NCI-H82 treated with DMSO at 0.1 percent for 48 hours (cell line): ENCODE measurements around the gene TENT5C.

ENCODE experiments used
- DNase-seq: peaks from one replicate; lab custom pipeline; 2025; ENCODE audit not compliant: unreplicated experiment; lab: John Stamatoyannopoulos, UW

TENT5C gene

DNA sequence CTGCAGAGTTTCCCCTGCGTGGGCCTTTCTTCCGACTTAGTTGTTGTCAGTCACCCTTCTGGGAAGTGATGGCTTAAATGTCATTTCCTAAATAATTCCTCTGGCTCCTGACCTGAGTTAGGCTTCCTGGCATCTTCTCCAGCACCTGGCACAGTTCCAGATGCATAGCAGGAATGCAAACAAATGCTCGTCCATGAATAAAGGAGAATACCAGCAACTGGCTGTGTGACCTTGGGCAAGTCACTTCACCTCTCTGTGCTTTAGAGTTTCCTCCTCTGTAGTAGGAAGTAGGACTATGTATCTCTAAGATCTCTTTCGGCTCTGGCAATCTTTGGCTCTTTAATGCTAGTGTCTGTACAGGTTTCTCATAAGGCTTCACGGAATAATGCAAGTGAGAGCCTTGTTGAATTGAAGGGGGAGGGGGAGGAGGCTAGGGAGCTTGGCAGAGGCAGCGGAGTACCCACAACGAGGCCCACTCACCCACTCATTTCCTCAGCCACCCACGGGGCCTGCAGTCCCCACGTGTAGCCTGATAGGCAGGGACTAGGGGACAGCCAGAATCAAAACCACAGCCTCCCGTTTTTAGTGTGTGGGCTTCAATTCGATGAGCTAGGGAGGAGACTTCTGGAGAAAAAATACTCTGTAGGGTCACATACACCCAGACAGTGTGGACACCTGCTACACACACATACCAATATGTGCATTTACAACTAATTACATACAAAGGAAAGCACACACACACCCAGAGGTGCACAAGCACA lies 48.1 kb downstream of the TENT5C start:
- no peak for DNase-seq

DNA sequence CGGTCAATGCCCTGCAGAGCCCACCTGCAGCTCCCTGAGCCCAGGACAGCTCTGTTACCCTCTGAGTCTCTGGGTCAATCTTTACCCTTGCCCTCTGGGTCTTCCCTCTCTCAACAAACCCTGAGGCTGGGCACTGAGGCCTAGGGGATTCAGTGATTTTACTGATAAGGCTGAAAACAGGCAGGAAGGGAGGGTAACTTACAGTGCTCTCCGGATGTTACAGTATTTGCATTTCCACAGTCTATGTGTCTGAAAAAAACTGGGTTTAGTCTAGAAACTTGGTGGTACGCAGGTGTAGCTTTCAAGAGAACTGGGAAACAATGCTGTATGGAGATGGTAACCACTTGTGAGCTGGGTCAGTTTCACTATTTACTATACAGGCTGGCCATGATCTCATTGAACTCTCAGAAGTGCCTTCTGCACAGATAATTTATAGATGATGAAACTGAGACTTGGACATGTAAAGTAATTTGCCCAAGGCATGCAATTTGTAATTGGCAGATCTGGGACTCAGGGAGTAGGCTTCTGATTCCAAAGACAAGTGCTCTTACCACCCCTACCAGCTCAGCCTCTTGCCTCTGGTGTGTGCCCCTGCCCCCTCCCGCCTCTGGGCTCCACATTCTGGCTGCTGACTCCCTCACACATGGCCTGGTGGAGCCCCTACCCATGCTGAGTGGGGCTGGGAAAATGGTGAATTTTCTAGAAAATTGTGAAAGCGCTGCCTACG lies 48.8 kb downstream of the TENT5C start:
- no peak for DNase-seq

DNA sequence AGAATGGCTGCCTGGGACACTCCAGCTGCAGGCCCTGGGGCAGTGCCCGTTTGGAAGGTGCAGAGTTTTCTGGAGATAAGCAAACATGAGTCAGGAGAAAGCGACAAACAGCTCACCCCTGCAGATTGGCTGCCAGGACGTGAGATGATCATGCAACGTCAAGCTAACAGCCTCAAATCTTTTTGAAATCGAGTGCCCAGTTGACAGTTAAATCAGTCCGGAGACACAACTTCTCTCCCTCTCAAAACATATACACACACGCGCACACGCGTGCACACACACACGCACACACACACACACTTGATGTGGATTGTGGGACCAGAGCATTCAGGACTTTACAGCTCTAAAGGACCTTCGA lies 49.4 kb downstream of the TENT5C start:
- no peak for DNase-seq

DNA sequence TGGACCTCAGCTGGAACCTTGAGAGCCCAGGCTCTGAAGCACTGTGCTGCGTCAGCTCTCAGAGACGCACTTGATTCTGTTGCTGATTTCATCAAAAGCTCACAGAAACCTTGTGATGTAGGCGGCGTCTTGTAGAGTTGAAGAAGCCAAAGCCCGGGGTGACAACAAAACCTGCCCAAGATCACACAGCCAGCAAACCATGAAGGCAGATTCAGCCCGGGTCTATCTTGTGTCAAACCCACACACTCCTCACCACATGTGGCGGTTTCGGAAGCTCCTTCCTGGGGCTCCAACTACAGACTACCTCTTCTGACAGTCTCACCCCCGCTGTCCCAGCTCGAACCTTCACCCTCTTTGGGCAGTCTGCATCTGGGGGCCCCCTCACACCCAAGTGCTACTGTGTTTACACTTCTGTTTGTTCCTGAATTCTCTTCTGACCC lies 50.4 kb downstream of the TENT5C start:
- DNase-seq, result no peak

DNA sequence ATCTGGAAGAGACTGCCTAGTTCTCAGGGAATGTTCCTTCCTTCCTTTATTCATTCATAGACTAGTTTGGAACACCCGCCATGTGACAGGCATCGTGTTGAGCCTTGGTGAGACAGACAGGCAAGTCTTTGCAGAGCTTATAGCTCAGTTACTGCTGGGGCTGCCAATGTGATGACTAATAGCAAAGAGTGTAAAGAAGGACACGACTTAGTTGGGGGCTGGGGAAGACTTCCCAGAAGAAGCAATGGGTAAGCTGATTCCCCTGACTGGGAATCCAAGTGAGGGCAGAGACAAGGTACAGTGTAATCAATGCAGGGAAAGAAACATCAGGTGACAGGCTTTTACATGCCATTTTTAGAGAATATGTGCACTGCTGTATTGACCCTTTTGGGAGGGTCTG lies 51.2 kb downstream of the TENT5C start:
- DNase-seq, result no peak

DNA sequence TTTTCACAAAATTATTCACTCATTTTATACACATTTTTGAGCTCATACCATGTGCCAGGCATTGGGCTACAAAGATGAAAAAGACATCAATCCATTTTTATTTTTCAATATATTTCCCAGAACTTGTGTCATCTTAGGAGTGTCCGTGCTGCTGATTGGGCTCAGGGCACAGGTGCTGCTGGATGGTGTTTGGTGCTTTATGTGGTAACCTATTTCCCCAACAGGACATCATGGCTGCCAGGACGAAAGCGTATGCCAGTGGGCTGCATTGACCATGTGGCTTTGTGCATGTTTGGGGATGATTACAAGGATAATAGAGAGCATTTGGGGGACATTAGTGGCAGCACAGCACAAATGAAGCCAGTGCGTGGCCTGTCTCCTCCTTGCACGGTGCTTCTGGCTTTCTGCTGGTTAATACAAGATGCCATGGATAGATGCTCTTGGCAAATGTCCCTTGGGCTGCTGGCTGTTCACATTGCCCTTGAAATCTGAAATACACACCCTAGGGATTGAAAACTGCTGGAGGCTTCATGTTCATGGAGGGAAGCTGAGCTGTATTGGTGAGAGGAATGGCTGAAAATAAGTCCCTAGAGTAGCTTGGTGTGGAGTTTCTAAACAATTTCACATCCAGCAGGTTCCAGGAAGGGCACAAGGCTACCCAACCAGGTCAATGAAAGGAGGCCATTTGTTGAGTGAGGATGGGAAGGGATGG lies 52.3 kb downstream of the TENT5C start:
- no peak for DNase-seq

DNA sequence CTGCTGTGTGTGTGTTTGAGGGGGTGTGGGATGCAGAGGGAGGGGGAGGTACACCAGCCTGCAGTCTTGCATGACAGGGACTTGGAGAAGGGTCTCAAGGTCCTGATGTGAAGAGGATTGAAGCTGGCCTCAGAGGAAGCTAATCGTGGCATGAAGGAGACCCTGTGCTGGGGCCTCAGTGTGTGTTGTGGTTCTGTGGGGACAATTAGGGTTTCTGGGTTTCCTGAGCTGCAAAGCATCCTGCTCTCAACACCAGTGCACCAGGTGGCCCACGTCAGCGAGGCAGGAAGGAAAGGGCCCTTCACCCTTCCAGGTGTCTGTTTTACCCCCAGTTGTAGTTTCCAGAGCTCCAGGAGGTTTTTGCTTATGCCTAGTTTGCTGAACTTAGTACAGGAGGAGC lies 52.8 kb downstream of the TENT5C start:
- no peak for DNase-seq

DNA sequence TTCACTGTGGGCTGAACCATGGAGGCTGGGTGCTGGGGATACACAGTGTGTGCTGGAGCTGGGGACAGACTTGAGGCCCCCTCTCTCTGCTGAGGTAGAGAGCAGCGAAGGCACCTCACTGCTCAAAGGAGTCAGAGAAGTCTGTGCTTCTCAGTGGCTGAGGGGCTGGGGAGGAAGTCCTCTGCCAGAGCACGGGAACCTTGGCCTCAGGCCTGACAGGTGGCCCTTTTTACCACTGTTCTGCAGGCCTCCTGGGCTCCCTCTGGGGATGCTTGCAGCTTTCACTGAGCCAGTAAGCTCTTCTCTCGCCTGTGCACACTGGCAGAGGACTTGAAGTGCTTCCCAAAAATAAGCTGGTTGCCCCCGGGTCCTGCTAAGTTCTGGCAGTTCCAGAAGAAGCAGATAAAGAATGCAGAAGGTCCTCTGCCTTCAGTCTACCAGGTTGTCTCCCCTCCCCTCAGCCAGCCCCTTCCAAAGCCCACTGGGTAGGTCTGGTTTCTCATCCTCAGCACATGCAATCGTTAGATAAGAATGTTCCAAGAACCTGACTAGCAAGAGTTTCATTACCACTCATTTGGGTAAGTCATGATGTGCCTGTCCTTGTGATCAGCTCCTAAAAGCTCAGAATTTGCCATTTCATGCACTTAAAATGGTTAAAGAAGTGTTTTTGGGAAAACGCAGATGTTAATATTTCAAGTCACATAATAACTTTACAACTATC lies 53.9 kb downstream of the TENT5C start:
- no peak for DNase-seq

DNA sequence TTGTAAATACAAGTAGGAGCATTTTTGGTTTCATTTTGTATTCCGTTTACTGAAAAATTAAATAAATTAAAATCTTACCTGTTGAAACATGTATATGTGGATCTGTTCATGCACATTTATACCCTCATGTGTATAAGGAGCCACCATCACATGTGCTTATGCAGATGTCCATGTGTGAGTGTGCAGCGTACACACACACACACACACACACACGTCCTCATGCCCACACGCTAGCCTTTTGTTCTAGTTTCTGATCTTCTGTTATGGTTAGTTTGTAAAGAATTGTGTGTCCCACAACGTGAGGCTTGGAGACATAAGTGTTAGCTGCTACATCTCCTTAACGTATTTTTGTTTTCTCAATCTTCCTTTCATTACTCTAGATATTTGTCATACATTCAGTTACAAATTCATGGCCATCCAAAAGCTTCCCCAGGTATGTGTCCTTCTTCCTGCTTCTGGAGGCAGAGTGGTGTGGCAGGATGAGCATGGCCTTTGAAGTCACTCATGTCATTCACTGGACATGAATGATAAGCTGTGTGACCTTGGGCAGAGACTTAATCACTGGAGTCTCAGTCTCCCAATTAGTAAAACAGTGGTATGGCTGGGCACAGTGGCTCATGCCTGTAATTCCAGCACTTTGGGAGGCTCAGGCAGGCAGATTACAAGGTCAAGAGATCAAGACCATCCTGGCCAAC lies 54.6 kb downstream of the TENT5C start:
- no peak for DNase-seq

DNA sequence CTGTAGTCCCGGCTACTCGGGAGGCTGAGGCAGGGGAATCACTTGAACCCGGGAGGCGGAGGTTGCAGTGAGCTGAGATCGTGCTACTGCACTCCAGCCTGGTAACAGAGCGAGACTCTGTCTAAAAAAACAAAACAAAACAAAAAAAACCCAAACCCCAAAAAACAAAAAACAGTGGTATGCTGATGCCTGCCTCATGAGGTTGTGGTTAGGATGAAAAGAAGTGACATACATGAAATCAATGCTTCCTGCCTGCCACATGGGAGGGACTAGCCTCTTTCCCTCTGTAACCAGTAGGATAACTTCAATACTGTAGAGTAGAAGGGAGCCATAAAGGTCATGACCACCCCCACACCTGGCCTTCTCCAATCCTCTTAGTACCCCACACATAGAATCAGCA lies 55.2 kb downstream of the TENT5C start:
- no peak for DNase-seq

DNA sequence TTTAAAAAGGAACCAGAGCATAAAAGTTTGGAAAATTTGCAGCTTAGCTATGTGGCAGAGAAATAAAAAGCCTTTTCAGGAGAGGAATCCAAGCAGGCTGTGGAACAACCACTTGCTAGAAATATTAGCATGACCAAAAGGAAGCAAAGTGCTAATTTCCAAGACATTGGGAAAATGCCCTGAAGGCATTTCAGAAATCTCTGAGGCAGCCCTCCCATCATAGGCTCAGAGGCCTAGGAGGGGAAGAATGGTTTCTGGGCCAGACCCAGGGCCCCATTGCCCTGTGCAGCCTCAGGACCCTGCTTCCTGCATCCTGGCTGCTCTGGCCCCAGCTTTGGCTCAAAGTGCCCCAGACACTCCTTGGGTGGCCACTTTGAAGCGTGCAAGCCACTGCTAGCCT lies 56.8 kb downstream of the TENT5C start:
- no peak for DNase-seq

DNA sequence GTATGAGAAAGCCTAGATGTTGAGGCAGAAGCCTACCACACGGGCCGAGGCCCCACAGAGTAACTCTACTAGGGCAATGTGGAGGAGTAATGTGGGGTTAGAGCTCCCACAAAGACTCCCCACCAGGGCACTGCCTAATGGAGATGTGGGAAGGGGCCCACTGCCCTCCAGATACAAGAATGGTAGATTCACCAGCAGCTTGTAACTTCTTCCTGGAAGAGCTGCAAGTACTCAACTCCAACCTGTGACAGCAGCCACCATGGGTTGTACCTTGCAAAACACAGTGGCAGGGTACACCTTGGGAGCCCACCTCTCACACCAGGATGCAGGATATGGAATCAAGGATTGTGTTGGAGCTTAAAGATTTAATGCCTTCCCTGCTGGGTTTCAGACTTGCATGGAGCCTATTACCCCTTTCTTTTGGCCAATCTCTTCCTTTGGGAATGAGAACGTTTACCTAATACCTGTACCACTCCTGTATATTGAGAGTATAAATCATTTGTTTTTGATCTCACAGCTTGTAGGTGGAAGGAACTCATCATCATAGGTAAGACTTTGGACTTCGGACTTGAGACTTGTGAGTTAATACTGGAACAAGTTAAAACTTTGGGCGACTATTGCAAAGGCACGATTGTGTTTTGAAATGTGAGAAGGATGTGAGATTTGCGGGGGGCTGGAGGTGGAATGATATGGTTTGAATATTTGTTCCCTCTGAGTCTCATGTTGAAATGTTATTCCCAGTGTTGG lies 57.5 kb downstream of the TENT5C start:
- no peak for DNase-seq

DNA sequence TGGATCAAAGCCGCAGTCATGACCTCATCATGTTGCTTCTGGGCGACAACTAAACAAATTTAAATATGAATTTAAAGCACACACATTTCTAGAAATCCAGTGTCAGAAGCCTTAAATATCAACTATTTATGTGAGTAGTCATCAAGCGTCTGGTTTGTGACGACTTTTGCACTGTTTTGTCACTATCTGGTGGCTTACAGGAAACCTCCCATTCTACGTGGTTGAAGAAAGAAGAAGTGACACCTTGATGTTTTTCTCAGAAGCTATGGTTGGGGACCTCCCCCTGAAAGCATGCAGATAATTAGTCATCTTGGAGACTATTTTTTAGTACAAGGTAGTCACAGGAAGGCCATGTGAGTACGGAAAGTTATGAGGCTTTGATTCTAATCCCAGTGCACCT lies 58.5 kb downstream of the TENT5C start:
- no peak for DNase-seq

DNA sequence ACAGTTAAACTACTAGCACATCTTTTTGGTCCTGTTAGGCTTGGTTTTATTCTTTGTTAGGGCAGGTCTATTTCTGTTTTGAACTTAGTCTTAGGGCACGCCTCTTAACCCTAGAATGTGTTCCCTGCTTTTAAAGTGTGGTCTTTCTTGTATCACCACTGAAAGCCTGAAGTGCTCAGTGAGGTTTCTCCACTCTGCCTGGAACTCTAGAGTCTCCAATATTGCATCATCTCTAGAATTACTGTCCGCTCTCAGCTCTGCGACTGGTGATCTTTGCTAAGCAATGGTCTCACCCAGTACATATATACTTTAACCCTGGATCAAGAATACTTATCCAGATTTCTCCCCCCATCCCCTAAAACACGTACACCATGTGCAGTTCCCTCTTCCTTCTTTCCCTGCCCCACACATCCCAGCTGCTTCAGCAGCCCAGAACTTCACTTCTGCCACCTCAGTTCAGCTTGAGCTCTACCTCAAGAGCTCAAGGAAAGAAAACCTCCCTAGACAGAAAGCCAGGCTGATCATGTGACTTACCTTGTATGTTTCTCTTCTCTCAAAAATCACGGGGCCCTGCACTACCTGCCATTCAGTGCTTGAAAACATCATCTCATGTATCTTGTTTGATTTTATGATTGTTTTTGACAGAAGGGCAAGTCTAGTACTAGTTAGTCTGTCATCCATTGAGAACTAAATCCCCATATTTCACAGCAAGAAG lies 59.9 kb downstream of the TENT5C start:
- no peak for DNase-seq

DNA sequence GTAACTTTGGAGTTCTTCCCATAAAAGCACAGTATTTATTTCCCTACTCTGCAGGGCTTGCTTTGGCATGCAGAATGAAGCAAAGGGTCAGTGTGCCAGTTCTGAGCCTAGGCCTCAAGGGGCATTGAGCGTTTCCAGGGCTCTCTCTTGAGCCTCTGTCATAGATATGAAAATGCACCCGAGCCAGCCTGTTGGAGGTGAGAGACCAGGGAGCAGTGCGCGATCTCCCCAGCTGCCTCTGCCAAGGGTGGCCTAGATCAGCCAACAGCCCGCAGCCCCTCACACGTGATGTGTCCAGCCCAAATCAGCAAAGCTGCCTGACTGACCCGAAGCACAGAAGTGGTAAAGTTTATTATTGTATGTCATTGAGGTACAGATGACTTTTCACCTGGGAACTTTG lies 63.7 kb downstream of the TENT5C start:
- no peak for DNase-seq

DNA sequence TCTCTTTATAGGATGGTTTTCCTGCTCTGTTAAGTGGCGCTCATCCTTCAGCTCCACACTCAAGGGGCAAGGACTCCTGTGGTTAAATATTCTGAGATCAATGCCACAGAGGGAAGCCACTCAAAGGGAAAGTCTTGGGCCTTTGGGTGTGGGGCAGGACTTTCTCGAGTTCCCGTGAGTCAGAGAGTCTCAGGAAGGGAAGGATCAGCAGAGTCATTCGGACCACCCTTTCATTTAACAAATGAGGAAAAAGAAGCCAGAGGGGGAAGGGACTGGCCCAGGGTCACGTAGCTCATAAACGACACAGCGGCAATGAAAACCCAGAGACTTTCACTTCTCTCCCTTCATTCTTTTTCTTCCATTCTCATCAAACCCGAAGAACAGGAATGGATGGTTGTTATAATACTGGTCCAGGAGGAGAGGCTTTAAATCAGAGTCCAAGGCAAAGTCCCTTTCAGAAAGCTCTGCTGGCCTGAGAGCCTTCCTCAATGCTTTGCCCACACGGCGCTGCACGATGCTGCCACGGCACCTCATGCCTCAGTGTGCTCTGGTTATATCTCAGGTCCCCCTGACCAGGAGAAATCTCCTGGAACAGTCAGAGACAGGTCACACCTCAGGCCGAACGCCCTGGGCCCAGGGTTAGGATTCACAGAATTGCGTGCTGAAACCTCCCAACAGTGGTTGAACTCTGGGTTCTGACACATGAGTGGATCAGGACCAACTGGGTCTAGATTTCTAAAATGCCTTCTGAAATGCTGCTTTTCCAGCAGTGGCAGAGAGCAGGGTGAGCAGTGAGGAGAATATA lies 65.3 kb downstream of the TENT5C start:
- no peak for DNase-seq

DNA sequence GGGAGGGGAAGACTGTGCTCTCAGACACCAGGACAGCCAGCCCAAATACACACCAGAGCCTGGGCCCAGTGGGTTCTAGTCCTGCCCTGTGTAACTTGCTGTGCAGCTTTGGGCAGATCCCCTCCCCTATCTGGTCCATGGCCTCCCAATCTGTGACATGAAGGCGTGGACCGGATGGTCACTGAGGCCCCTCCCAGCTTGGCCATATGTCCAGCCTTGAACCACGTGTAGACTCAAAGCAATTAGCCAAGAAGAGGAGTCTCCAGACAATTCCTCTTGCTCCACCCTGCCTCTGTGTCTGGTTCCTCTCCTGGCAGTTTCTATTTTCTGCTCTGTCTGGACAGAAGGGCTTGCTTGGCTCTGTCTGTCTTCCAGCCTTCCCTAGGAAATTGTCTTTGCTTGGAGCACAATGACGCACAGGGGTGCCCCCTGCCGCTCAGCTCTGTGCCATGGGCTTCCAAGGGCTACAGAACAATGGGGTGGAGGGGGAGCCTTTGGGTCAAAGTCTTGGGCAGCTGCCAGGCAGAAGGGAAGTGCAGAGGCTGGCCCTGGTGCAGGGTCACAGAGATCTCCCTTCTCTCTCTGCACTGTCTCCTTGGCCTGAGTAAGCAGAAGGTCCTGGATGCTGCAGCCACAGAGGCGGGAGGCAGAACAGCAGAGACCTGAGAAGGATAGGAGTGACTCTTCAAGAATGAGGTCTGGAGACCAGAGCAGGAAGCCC lies 66.1 kb downstream of the TENT5C start:
- no peak for DNase-seq

DNA sequence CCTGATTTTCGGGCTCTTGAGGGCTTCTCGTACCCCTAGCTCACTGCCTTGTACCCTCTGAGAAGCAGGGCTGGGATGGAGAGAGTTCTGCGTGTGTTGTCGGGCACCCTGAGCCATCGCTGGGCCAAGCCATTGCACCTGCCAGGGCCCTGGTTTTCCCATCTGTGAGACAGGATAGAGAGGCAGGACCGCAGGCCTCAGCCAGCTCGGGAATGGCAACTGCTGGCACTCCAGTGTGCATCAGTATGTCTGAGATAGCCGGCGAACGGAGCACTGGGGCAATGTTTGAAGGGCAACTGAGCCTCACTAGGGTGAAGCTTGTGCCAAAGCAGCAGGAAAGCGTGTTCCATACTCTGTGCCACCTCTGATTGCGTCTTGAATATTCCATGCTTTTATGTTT lies 66.9 kb downstream of the TENT5C start:
- no peak for DNase-seq
